ENCODE data around the gene BCL2. TPM values are rescaled to one million over a fixed set of nuclear protein-coding genes. Genes with fewer than 3 reads are reported as not detected.

BCL2 gene
- total and polyA plus RNA-seq, 2 donors from 2014 or later = 6.0 to 39.2 TPM

DNA sequence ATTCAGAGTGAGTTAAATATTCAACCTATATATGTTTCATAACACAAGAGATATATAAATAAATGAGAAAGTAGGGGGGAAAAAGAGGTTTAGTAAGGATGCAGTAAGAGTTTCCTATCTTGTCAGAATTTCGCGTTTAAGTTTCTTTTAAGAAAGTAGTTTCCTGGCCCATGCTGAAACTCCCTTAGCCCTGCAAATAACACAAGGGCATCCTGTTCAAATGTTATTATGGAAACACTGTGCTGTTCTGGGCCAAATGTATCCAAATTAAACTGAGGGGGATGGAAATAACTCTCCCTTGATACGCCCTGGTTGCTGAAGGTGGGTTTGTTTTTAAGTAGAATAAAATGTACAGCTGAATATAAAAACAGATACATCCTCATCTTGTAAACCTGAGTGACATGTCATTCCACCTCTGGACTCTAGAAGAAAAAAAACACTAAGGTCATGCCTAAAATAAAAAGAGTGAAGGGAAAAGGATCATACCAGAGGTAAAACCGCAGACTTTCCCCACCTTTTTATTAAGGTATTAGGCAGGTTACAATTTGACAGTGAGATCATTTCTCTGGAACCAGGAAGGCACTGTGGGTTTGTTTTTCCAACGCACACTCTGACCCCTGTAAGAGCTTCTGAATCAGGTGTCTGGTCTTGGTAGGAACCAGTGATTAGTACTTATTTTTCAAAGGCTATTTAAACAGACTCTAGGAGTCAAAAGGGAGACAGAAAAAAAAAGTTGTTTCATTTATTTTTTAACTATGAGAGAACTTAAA is 16.7 kb downstream of the BCL2 start:
- Histone ChIP-seq H3K9me3 (ENCODE audit: control insufficient read depth in 2 of 3, insufficient read depth in 1 of 3, low read length in 3 of 3) (no peaks in the 10 kb centered on the region), H3K9ac (ENCODE audit: low read length in 3 of 3) (no peak overlapping the region), H3K36me3 (ENCODE audit: control insufficient read depth in 2 of 3, insufficient read depth in 3 of 3, low read length in 3 of 3) (no peaks in the 10 kb centered on the region), H3K4me3 (ENCODE audit: low read length in 3 of 3) (no peak overlapping the region), H3K27ac (ENCODE audit: low read depth in 2 of 2, low read length in 2 of 2) (peak overlapping the region; percentile 26 to 56), H3K4me1 (ENCODE audit: control insufficient read depth in 2 of 3, insufficient read depth in 2 of 3, low read depth in 1 of 3, low read length in 3 of 3) (peaks cover 2 to 36% (median 27%) of the 10 kb centered on the region in 3 donors), H3K27me3 (ENCODE audit: control insufficient read depth, insufficient read depth, low read length) (no peaks in the 10 kb centered on the region)
- DNase-seq (no peak), FAIRE-seq (no peak)
- intact Hi-C loops (cut with DNase I) = no loop called here
- TF ChIP-seq CTCF (IDR thresholded peaks at IDR 0.05; ENCODE audit: borderline replicate concordance, extremely low read depth, insufficient read depth) = no peak

- no peak for DNase-seq
- Histone ChIP-seq H3K4me3 (ENCODE audit: low read length in 3 of 3) (no peak overlapping the region), H3K4me1 (ENCODE audit: control insufficient read depth in 2 of 3, insufficient read depth in 2 of 3, low read depth in 1 of 3, low read length in 3 of 3) (peaks cover 2 to 34% (median 27%) of the 10 kb centered on the region in 3 donors), H3K36me3 (ENCODE audit: control insufficient read depth in 2 of 3, insufficient read depth in 3 of 3, low read length in 3 of 3) (no peaks in the 10 kb centered on the region), H3K27me3 (ENCODE audit: control insufficient read depth, insufficient read depth, low read length) (no peaks in the 10 kb centered on the region), H3K27ac (ENCODE audit: low read depth in 2 of 2, low read length in 2 of 2) (peak overlapping the region in 1 of 2 donors; percentile 26), H3K9ac (ENCODE audit: low read length in 3 of 3) (no peak overlapping the region), H3K9me3 (ENCODE audit: control insufficient read depth in 2 of 3, insufficient read depth in 1 of 3, low read length in 3 of 3) (no peaks in the 10 kb centered on the region)
- no peak for FAIRE-seq
- intact Hi-C loops (cut with DNase I) = no loop called here
- no peak for TF ChIP-seq CTCF (IDR thresholded peaks at IDR 0.05; ENCODE audit: borderline replicate concordance, extremely low read depth, insufficient read depth)
These were observed 17.3 kb downstream of the BCL2 start for GRCh38 chr18:63302220-63302619.

DNA sequence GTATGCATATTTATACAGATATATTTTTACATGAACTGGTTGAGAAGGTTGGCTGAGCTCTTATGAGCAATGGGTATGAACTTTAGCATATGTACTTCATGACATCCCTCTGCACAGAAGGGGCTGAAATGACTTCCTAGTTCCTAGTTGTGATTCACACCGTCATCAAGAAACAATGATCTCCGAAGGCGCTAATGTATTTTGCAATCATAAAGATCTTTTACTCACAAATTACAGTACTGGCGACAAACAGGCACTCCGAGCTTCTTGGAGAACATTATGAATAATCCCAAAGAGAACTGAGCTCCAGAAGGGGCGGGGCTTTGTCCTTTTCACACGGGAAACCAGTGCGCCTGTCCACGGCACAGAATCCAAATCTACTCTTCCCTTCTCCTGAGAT is 18.1 kb downstream of the BCL2 start:
- DNase-seq (no peak), FAIRE-seq (no peak)
- Histone ChIP-seq H3K36me3 (ENCODE audit: control insufficient read depth in 2 of 3, insufficient read depth in 3 of 3, low read length in 3 of 3) (no peaks in the 10 kb centered on the region), H3K27me3 (ENCODE audit: control insufficient read depth, insufficient read depth, low read length) (no peaks in the 10 kb centered on the region), H3K4me1 (ENCODE audit: control insufficient read depth in 2 of 3, insufficient read depth in 2 of 3, low read depth in 1 of 3, low read length in 3 of 3) (peaks cover 2 to 26% (median 26%) of the 10 kb centered on the region in 3 donors), H3K9me3 (ENCODE audit: control insufficient read depth in 2 of 3, insufficient read depth in 1 of 3, low read length in 3 of 3) (no peaks in the 10 kb centered on the region), H3K27ac (ENCODE audit: low read depth in 2 of 2, low read length in 2 of 2) (no peak overlapping the region), H3K4me3 (ENCODE audit: low read length in 3 of 3) (no peak overlapping the region), H3K9ac (ENCODE audit: low read length in 3 of 3) (no peak overlapping the region)
- TF ChIP-seq CTCF (IDR thresholded peaks at IDR 0.05; ENCODE audit: borderline replicate concordance, extremely low read depth, insufficient read depth) = no peak
- intact Hi-C loops (cut with DNase I) = no loop called here
